SK-N-SH (cell line): ENCODE measurements around the gene TMEM212. TPM values are rescaled to one million over a fixed set of nuclear protein-coding genes. Genes with fewer than 3 reads are reported as not detected.

Source experiments
- CTCF ChIA-PET: fragments of 300-600, 350-600 bp; formaldehyde crosslinking; extraction: SDS; loops from one replicate; lab custom pipeline; 2021; lab: Yijun Ruan, JAX
- POLR2A ChIA-PET: fragments of 350-600 bp; sonication (Branson Sonifier 250); formaldehyde crosslinking; extraction: SDS; loops from one replicate; lab custom pipeline; 2020; ENCODE audit warnings: antibody characterized with exemption, inconsistent platforms; lab: Yijun Ruan, JAX
- DNase-seq: peaks from one replicate; pipeline ENCODE4 v3.0.0; 2012
- H2AFZ ChIP-seq: fragments of 200-600 bp; sonication (generic); 2 replicates; pipeline ENCODE4 v1.8.1; 2016; ENCODE audit warnings: antibody characterized with exemption, mild to moderate bottlenecking, low read depth
- H3F3A ChIP-seq: fragments of 200-600 bp; sonication (generic); replicated peaks from 2 replicates; pipeline ENCODE3; 2016; ENCODE audit warnings: antibody characterized with exemption, mild to moderate bottlenecking; ENCODE audit not compliant: insufficient read depth
- H3K27ac ChIP-seq, 2 experiments: fragments of 200-500 bp in 1 of 2; fragments of 200-600 bp in 1 of 2; sonication (Bioruptor generic) in 1 of 2; sonication (generic), shearing (Covaris generic) in 1 of 2; 2 replicates each; pipeline versions ENCODE4 v1.5.1 to v1.6.1; 2014 to 2016; ENCODE audit warnings: low read depth in 2 of 2, inconsistent platforms in 1 of 2, low read length in 1 of 2, mild to moderate bottlenecking in 1 of 2, mixed read lengths in 1 of 2
- H3K27me3 ChIP-seq: fragments of 200-600 bp; sonication (generic), shearing (Covaris generic); 2 replicates; pipeline ENCODE4 v1.6.1; 2016; ENCODE audit warnings: mixed run types; ENCODE audit not compliant: insufficient read depth
- H3K36me3 ChIP-seq, 2 experiments: fragments of 200-500 bp in 1 of 2; fragments of 200-600 bp in 1 of 2; sonication (Bioruptor generic) in 1 of 2; sonication (generic) in 1 of 2; replicated peaks in 1 of 2; 2 replicates each; pipeline versions ENCODE3 to v1.5.1; 2014 to 2016; ENCODE audit warnings: low read length in 1 of 2, mild to moderate bottlenecking in 1 of 2; ENCODE audit not compliant: insufficient read depth in 2 of 2, control insufficient read depth in 1 of 2
- H3K4me1 ChIP-seq, 2 experiments: fragments of 200-500 bp in 1 of 2; fragments of 200-600 bp in 1 of 2; sonication (Bioruptor generic) in 1 of 2; sonication (generic), shearing (Covaris generic) in 1 of 2; 2 replicates each; pipeline versions ENCODE4 v1.5.1 to v1.6.1; 2014 to 2016; ENCODE audit warnings: low read depth in 1 of 2, low read length in 1 of 2, mixed run types in 1 of 2; ENCODE audit not compliant: insufficient read depth in 2 of 2, control insufficient read depth in 1 of 2
- H3K4me2 ChIP-seq: fragments of 200-600 bp; sonication (generic), shearing (Covaris generic); 2 replicates; pipeline ENCODE4 v1.6.1; 2017; ENCODE audit warnings: mixed run types
- H3K4me3 ChIP-seq, 2 experiments: fragments of 200-500 bp in 1 of 2; fragments of 200-600 bp in 1 of 2; sonication (Bioruptor generic) in 1 of 2; sonication (generic), shearing (Covaris generic) in 1 of 2; 2 replicates each; pipeline versions ENCODE4 v1.5.1 to v1.8.1; 2014 to 2016; ENCODE audit warnings: low read depth in 2 of 2, inconsistent platforms in 1 of 2, low read length in 1 of 2, mild to moderate bottlenecking in 1 of 2, mixed read lengths in 1 of 2, moderate library complexity in 1 of 2
- H3K79me2 ChIP-seq: fragments of 200-600 bp; sonication (generic); 2 replicates; pipeline ENCODE4 v1.8.1; 2017; ENCODE audit warnings: mild to moderate bottlenecking; ENCODE audit not compliant: insufficient read depth
- H3K9ac ChIP-seq: fragments of 200-600 bp; sonication (generic); 2 replicates; pipeline ENCODE4 v1.6.1; 2017; ENCODE audit warnings: mixed run types
- H3K9me2 ChIP-seq: fragments of 200-600 bp; sonication (generic); 2 replicates; pipeline ENCODE4 v1.6.1; 2017; ENCODE audit warnings: mixed run types
- H3K9me3 ChIP-seq: fragments of 200-600 bp; sonication (generic); 2 replicates; pipeline ENCODE4 v1.6.1; 2017; ENCODE audit warnings: mixed run types, mild to moderate bottlenecking, moderate library complexity
- H4K20me1 ChIP-seq: fragments of 200-600 bp; sonication (generic); 2 replicates; pipeline ENCODE4 v1.6.1; 2017; ENCODE audit warnings: mild to moderate bottlenecking, mixed run types; ENCODE audit not compliant: insufficient read depth
- CHD2 ChIP-seq: fragments of 150-350 bp; IDR thresholded peaks from 2 replicates; pipeline ENCODE4 v1.6.1; 2018; ENCODE audit warnings: low read length; ENCODE audit not compliant: partially characterized antibody
- ELF1 ChIP-seq: IDR thresholded peaks from 2 replicates; pipeline ENCODE4 v1.4.0; 2012
- EP300 ChIP-seq, 2 experiments: IDR thresholded peaks; 2 replicates each; pipeline versions ENCODE4 v1.4.0 to v1.6.1; 2012; ENCODE audit warnings: borderline replicate concordance in 1 of 2, low read depth in 1 of 2, low read length in 1 of 2
- EZH2phosphoT487 ChIP-seq: fragments of 200-600 bp; sonication (generic); IDR thresholded peaks from 2 replicates; pipeline ENCODE4 v1.6.1; 2017; ENCODE audit warnings: low read depth, mixed run types, mild to moderate bottlenecking, antibody characterized with exemption, moderate library complexity, borderline replicate concordance
- FOXJ3 ChIP-seq: sonication (generic); formaldehyde crosslinking; IDR thresholded peaks from 2 replicates; pipeline ENCODE4 v1.5.1; 2020; ENCODE audit warnings: mild to moderate bottlenecking, missing genetic modification reagents
- GABPA ChIP-seq: IDR thresholded peaks from 2 replicates; pipeline ENCODE4 v1.4.0; 2012; ENCODE audit warnings: low read depth, mild to moderate bottlenecking
- GATA2 ChIP-seq: sonication (generic); formaldehyde crosslinking; IDR thresholded peaks from 2 replicates; pipeline ENCODE4 v1.5.0; 2020; ENCODE audit warnings: mild to moderate bottlenecking, missing genetic modification reagents
- MEF2A ChIP-seq: IDR thresholded peaks from 2 replicates; pipeline ENCODE4 v1.4.0; 2012; ENCODE audit warnings: low read depth, borderline replicate concordance
- NFIC ChIP-seq: IDR thresholded peaks from 2 replicates; pipeline ENCODE4 v1.4.0; 2012; ENCODE audit warnings: borderline replicate concordance
- NRF1 ChIP-seq: IDR thresholded peaks from 2 replicates; pipeline ENCODE4 v1.6.1; 2012; ENCODE audit warnings: low read depth, mild to moderate bottlenecking, low read length
- RAD21 ChIP-seq: IDR thresholded peaks from 2 replicates; pipeline ENCODE4 v1.6.1; 2012; ENCODE audit warnings: mild to moderate bottlenecking, low read length
- RCOR1 ChIP-seq: fragments of 150-350 bp; IDR thresholded peaks from 2 replicates; pipeline ENCODE4 v1.6.1; 2017; ENCODE audit warnings: antibody characterized with exemption, low read length
- TCF12 ChIP-seq: IDR thresholded peaks from 2 replicates; pipeline ENCODE4 v1.4.0; 2012
- TEAD4 ChIP-seq: IDR thresholded peaks from 2 replicates; pipeline ENCODE4 v1.4.0; 2012; ENCODE audit warnings: mild to moderate bottlenecking, borderline replicate concordance; ENCODE audit not compliant: insufficient read depth
- YY1 ChIP-seq: IDR thresholded peaks from 2 replicates; pipeline ENCODE4 v1.4.0; 2012; ENCODE audit warnings: low read depth, mild to moderate bottlenecking
- WGBS: methylation state at CpG from one replicate; pipeline ENCODE4 v1.1.6; 2017; ENCODE audit warnings: low lambda C conversion rate; 5-methylcytosine and 5-hydroxymethylcytosine counted together
- polyA plus RNA-seq, 3 experiments: library from polyadenylated mRNA; depleted of rRNA; stranded (reverse); fragments of >200 nt; gene quantifications; 2 replicates each; pipeline ENCODE4 v1.2.3, GENCODE V29; 2012
- TF ChIP-seq, protein P1 (sequence below): fragments of 200-600 bp; sonication (generic); IDR thresholded peaks from 2 replicates; pipeline ENCODE4 v1.6.1; 2017; ENCODE audit warnings: antibody characterized with exemption, mild to moderate bottlenecking, moderate library complexity
- TF ChIP-seq, protein P2 (sequence below): IDR thresholded peaks from 2 replicates; pipeline ENCODE4 v1.4.0; 2012; ENCODE audit warnings: low read depth, borderline replicate concordance
- TF ChIP-seq, protein P3 (sequence below): fragments of 150-350 bp; IDR thresholded peaks from 2 replicates; pipeline ENCODE4 v1.6.1; 2017; ENCODE audit warnings: antibody characterized with exemption, low read length, low read depth, borderline replicate concordance
- TF ChIP-seq, protein P4 (sequence below): IDR thresholded peaks from 2 replicates; pipeline ENCODE4 v1.6.1; 2012; ENCODE audit warnings: mild to moderate bottlenecking, low read depth, low read length, moderate library complexity
- TF ChIP-seq, protein P5 (sequence below): IDR thresholded peaks from 2 replicates; pipeline ENCODE4 v1.4.0; 2012; ENCODE audit warnings: low read depth

The TMEM212 gene
- polyA plus RNA-seq, 1 of the 3 experiments (the other 2 are of a cell fraction), result not detected

DNA sequence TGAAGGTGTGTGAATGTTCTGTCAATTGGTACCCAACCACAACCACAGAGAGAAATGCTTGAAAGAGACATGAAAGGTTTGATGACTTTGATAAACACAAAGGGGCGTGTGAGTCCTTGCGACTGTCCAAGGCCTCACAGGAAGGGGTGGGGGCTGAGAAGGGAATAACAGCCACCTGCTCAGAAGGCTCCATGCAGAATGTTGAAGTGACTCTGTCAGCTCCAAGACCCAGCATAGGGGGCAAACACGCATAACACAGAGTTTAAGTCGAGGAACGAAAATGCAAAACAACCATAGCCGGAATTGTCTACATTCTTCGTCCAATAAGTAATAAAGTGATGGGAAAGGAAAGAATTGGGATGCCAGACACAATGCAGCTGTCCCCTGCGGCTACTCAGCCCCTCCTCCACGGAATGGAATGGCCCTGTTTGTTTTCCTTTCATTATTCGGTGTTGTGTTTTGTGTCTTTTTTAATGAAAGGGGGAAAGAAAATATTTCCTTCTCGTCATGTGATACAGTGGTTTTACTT lies 19.9 kb downstream of the TMEM212 start:
- Histone ChIP-seq H3K4me3 (no peak overlapping the region), H2AFZ (peak overlapping the region; percentile 19; the same call in 1 of the 2 replicates)
- no peak for DNase-seq

DNA sequence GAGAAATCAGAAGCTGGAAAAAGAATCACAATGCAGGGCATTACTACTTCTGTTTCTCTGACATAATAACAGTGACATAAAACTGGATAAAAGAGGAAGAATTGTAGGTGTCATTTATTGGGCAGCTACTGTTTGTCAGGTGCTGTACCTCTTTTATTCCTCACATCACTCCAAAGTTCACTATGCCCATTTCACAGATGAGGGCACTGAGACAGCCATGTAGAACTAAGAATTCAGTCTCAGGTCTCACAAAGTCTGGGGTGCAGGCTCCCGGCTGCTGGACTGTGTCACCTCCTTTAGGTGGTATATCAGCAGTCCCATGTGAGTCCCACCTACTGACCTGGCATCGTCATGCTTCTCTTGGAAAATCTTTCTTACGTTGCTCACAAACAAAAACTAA lies 20.8 kb downstream of the TMEM212 start:
- Histone ChIP-seq H3K4me3 (no peak overlapping the region), H3K9ac (no peak overlapping the region), H3F3A (no peaks in the 10 kb centered on the region), H3K4me2 (no peak overlapping the region), H3K36me3 (no peaks in the 10 kb centered on the region), H3K79me2 (no peaks in the 10 kb centered on the region), H4K20me1 (no peaks in the 10 kb centered on the region), H3K27me3 (no peaks in the 10 kb centered on the region), H3K9me2 (no peaks in the 10 kb centered on the region), H3K9me3 (no peaks in the 10 kb centered on the region), H3K4me1 (peaks cover 0 to 11% of the 10 kb centered on the region in 2 experiments; a peak in 1 of 4 replicates), H2AFZ (no peak overlapping the region), H3K27ac (peak overlapping the region in 1 of 2 experiments; percentile 58; a peak in 1 of 4 replicates)
- no peak for DNase-seq
- WGBS, result 97% methylated on average over 3 of the region's 3 CpGs
- ChIA-PET CTCF (no interaction called here), POLR2A (no interaction called here)
- TF ChIP-seq, protein P1, sequence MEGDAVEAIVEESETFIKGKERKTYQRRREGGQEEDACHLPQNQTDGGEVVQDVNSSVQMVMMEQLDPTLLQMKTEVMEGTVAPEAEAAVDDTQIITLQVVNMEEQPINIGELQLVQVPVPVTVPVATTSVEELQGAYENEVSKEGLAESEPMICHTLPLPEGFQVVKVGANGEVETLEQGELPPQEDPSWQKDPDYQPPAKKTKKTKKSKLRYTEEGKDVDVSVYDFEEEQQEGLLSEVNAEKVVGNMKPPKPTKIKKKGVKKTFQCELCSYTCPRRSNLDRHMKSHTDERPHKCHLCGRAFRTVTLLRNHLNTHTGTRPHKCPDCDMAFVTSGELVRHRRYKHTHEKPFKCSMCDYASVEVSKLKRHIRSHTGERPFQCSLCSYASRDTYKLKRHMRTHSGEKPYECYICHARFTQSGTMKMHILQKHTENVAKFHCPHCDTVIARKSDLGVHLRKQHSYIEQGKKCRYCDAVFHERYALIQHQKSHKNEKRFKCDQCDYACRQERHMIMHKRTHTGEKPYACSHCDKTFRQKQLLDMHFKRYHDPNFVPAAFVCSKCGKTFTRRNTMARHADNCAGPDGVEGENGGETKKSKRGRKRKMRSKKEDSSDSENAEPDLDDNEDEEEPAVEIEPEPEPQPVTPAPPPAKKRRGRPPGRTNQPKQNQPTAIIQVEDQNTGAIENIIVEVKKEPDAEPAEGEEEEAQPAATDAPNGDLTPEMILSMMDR, result no peak
- no peak for TF ChIP-seq YY1
- TF ChIP-seq NFIC, result no peak
- no peak for TF ChIP-seq MEF2A
- TF ChIP-seq ELF1, result no peak
- TF ChIP-seq, protein P2, sequence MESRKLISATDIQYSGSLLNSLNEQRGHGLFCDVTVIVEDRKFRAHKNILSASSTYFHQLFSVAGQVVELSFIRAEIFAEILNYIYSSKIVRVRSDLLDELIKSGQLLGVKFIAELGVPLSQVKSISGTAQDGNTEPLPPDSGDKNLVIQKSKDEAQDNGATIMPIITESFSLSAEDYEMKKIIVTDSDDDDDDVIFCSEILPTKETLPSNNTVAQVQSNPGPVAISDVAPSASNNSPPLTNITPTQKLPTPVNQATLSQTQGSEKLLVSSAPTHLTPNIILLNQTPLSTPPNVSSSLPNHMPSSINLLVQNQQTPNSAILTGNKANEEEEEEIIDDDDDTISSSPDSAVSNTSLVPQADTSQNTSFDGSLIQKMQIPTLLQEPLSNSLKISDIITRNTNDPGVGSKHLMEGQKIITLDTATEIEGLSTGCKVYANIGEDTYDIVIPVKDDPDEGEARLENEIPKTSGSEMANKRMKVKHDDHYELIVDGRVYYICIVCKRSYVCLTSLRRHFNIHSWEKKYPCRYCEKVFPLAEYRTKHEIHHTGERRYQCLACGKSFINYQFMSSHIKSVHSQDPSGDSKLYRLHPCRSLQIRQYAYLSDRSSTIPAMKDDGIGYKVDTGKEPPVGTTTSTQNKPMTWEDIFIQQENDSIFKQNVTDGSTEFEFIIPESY, result no peak
- no peak for TF ChIP-seq EZH2phosphoT487
- TF ChIP-seq RAD21, result no peak
- no peak for TF ChIP-seq GABPA
- TF ChIP-seq TEAD4, result no peak
- TF ChIP-seq, protein P3, sequence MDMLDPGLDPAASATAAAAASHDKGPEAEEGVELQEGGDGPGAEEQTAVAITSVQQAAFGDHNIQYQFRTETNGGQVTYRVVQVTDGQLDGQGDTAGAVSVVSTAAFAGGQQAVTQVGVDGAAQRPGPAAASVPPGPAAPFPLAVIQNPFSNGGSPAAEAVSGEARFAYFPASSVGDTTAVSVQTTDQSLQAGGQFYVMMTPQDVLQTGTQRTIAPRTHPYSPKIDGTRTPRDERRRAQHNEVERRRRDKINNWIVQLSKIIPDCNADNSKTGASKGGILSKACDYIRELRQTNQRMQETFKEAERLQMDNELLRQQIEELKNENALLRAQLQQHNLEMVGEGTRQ, result no peak

More for the DNA sequence above, 19.9 kb downstream of the TMEM212 start:
- WGBS, result 49% methylated on average over 11 of the region's 11 CpGs
- Histone ChIP-seq H4K20me1 (no peaks in the 10 kb centered on the region), H3K9ac (no peak overlapping the region), H3K4me2 (no peak overlapping the region), H3K9me2 (no peaks in the 10 kb centered on the region), H3K4me1 (peaks cover 0 to 11% of the 10 kb centered on the region in 2 experiments; a peak in 1 of 4 replicates), H3K27ac (peak overlapping the region in 1 of 2 experiments; percentile 53; a peak in 1 of 4 replicates), H3F3A (no peaks in the 10 kb centered on the region), H3K36me3 (no peaks in the 10 kb centered on the region), H3K79me2 (no peaks in the 10 kb centered on the region), H3K27me3 (no peaks in the 10 kb centered on the region), H3K9me3 (no peaks in the 10 kb centered on the region)
- POLR2A ChIA-PET, result no interaction called here
- CTCF ChIA-PET, result no interaction called here
- TF ChIP-seq TEAD4 (0 out of 2 replicates have a peak, but pooled peaks have one; percentile 23), EP300 (IDR thresholded peaks at IDR 0.05; ENCODE audit: borderline replicate concordance in 1 of 2, low read depth in 1 of 2, low read length in 1 of 2) (no peak), YY1 (no peak), TCF12 (peak; percentile 57; the same call in 1 of the 2 replicates), GABPA (no peak), NRF1 (no peak), CHD2 (no peak), RCOR1 (no peak), FOXJ3 (CRISPR knock-in tag) (no peak), GATA2 (no peak)
- TF ChIP-seq, protein P4, sequence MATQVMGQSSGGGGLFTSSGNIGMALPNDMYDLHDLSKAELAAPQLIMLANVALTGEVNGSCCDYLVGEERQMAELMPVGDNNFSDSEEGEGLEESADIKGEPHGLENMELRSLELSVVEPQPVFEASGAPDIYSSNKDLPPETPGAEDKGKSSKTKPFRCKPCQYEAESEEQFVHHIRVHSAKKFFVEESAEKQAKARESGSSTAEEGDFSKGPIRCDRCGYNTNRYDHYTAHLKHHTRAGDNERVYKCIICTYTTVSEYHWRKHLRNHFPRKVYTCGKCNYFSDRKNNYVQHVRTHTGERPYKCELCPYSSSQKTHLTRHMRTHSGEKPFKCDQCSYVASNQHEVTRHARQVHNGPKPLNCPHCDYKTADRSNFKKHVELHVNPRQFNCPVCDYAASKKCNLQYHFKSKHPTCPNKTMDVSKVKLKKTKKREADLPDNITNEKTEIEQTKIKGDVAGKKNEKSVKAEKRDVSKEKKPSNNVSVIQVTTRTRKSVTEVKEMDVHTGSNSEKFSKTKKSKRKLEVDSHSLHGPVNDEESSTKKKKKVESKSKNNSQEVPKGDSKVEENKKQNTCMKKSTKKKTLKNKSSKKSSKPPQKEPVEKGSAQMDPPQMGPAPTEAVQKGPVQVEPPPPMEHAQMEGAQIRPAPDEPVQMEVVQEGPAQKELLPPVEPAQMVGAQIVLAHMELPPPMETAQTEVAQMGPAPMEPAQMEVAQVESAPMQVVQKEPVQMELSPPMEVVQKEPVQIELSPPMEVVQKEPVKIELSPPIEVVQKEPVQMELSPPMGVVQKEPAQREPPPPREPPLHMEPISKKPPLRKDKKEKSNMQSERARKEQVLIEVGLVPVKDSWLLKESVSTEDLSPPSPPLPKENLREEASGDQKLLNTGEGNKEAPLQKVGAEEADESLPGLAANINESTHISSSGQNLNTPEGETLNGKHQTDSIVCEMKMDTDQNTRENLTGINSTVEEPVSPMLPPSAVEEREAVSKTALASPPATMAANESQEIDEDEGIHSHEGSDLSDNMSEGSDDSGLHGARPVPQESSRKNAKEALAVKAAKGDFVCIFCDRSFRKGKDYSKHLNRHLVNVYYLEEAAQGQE, result no peak
- TF ChIP-seq, protein P5, sequence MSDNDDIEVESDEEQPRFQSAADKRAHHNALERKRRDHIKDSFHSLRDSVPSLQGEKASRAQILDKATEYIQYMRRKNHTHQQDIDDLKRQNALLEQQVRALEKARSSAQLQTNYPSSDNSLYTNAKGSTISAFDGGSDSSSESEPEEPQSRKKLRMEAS, result no peak
